OCI-LY7 (cell line): ENCODE measurements around the gene CDYL. TPM values are rescaled to one million over a fixed set of nuclear protein-coding genes. Genes with fewer than 3 reads are reported as not detected.

Experiments used
- BruUV-seq: library from RNA; stranded (reverse); fragments of 400-500 nt; replicated peaks from 2 replicates; lab custom pipeline; 2021; lab: Mats Ljungman, UMichigan
- CTCF ChIA-PET: fragments of 300-600 bp; sonication (Branson Sonifier 250); formaldehyde crosslinking; loops from one replicate; lab custom pipeline; 2022; ENCODE audit warnings: antibody characterized with exemption; ENCODE audit not compliant: unreplicated experiment; lab: Charles Lee
- POLR2A ChIA-PET: fragments of 300-600 bp; sonication (Branson Sonifier 250); formaldehyde crosslinking; loops from one replicate; lab custom pipeline; 2022; ENCODE audit warnings: antibody characterized with exemption; lab: Charles Lee
- DNase-seq: peaks from one replicate; pipeline ENCODE4 v3.0.0-alpha.2; 2015; ENCODE audit warnings: low spot score
- H2AFZ ChIP-seq: fragments of 200-600 bp; sonication (generic), shearing (Covaris generic); 2 replicates; pipeline ENCODE4 v1.6.1; 2014; ENCODE audit warnings: mild to moderate bottlenecking, antibody characterized with exemption, low read length, moderate library complexity
- H3K27ac ChIP-seq: fragments of 200-600 bp; sonication (generic); 2 replicates; pipeline ENCODE4 v1.5.1; 2014; ENCODE audit warnings: mixed run types, low read depth, mild to moderate bottlenecking, moderate library complexity, low read length, inconsistent platforms; ENCODE audit not compliant: poor library complexity, severe bottlenecking
- H3K36me3 ChIP-seq: fragments of 200-600 bp; sonication (generic); 2 replicates; pipeline ENCODE4 v1.6.1; 2014; ENCODE audit warnings: mild to moderate bottlenecking, antibody characterized with exemption, low read length, moderate library complexity, mixed read lengths; ENCODE audit not compliant: insufficient read depth
- H3K4me1 ChIP-seq: fragments of 200-600 bp; sonication (generic); 2 replicates; pipeline ENCODE4 v1.5.1; 2014; ENCODE audit warnings: mild to moderate bottlenecking, low read length; ENCODE audit not compliant: insufficient read depth, poor library complexity, severe bottlenecking
- H3K4me2 ChIP-seq: fragments of 200-600 bp; sonication (generic); 2 replicates; pipeline ENCODE4 v1.6.1; 2014; ENCODE audit warnings: mild to moderate bottlenecking, low read length
- H3K4me3 ChIP-seq: fragments of 200-600 bp; sonication (generic); 2 replicates; pipeline ENCODE4 v1.5.1; 2014; ENCODE audit warnings: mild to moderate bottlenecking, low read depth, low read length; ENCODE audit not compliant: poor library complexity, severe bottlenecking
- H3K79me2 ChIP-seq: fragments of 200-600 bp; sonication (generic); 2 replicates; pipeline ENCODE4 v1.6.1; 2016; ENCODE audit warnings: low read depth, mild to moderate bottlenecking, low read length, moderate library complexity, mixed read lengths; ENCODE audit not compliant: insufficient read depth
- H3K9me2 ChIP-seq: fragments of 200-600 bp; sonication (generic); 2 replicates; pipeline ENCODE4 v1.6.1; 2016; ENCODE audit warnings: mild to moderate bottlenecking, low read length, mixed read lengths; ENCODE audit not compliant: insufficient read depth
- H3K9me3 ChIP-seq: fragments of 200-600 bp; sonication (generic); 2 replicates; pipeline ENCODE4 v1.6.1; 2014; ENCODE audit warnings: mild to moderate bottlenecking, mixed run types, low read length, mixed read lengths
- H4K20me1 ChIP-seq: fragments of 200-600 bp; sonication (generic); 2 replicates; pipeline ENCODE4 v1.6.1; 2014; ENCODE audit warnings: mild to moderate bottlenecking, antibody characterized with exemption, low read length, moderate library complexity, mixed read lengths; ENCODE audit not compliant: insufficient read depth
- CTCF ChIP-seq: fragments of 200-600 bp; sonication (generic); conservative IDR thresholded peaks from 2 replicates; pipeline ENCODE4 v1.5.1; 2014; ENCODE audit warnings: mild to moderate bottlenecking, antibody characterized with exemption, low read length, moderate library complexity, mixed read lengths
- EZH2phosphoT487 ChIP-seq: fragments of 200-600 bp; sonication (generic); IDR thresholded peaks from 2 replicates; pipeline ENCODE4 v1.6.1; 2018; ENCODE audit warnings: low read depth, borderline replicate concordance, mild to moderate bottlenecking, mixed run types, antibody characterized with exemption, low read length, moderate library complexity, mixed read lengths
- intact Hi-C: fragments of 100-400 bp; cut with micrococcal nuclease; formaldehyde crosslinking; loops from one replicate; pipeline ENCODE4 v1.10.0; 2022; ENCODE audit not compliant: unreplicated experiment
- total RNA-seq, 2 experiments: library from RNA; depleted of rRNA in 1 of 2; stranded (reverse); fragments of >200 nt in 1 of 2; shearing (Covaris generic) in 1 of 2; gene quantifications; 2 replicates each; pipeline ENCODE4 v1.2.3, GENCODE V29; 2014 to 2022

The CDYL gene
- total RNA-seq, 2 experiments from 2014 or later: 33.6 to 76.4 TPM

DNA sequence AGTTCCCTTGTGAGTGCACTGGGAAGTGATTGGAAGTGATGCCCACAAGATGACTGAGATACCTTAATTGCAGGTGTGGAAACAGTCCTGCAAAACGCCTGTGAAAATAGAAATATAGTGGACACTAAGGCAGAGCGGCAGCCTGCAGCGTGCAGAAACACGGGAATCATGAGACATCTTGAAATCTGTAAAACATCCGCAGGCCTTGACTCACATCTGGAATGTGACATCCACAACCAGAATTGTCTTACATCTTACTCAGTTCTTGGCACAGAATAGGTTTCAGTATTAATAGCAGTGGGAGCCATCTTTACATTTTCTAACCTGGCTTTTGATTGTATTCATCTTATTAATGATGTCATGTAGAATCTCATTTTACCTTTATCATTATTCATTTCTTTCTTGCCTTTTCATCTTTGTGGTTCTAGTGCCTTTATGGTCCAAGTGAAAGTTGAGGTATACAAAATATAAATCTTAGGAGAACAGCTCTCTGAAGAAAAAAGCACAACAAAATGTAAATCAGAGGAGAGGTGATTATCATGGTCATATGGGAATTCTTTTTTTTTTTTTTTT lies 44.6 kb downstream of the CDYL start:
- Histone ChIP-seq H3K9me2 (no peaks in the 10 kb centered on the region), H2AFZ (no peak overlapping the region), H3K36me3 (no peaks in the 10 kb centered on the region), H3K4me1 (no peaks in the 10 kb centered on the region), H4K20me1 (peaks cover 13% of the 10 kb centered on the region; the same call in 1 of the 2 replicates), H3K27ac (no peak overlapping the region), H3K4me2 (no peak overlapping the region), H3K79me2 (peaks cover 47% of the 10 kb centered on the region), H3K4me3 (no peak overlapping the region), H3K9me3 (no peaks in the 10 kb centered on the region)
- TF ChIP-seq EZH2phosphoT487 (no peak), CTCF (no peak)
- ChIA-PET CTCF (no interaction called here), POLR2A (interaction anchor here (0.5 to 2.3 kb wide), 3 partner anchors 9 to 87 kb away, joined by 3 to 8 read pairs (median 3); no protein-coding TSS in a partner anchor)
- BruUV-seq: no TSS peak
- DNase-seq: no peak
- intact Hi-C loops: no loop called here

DNA sequence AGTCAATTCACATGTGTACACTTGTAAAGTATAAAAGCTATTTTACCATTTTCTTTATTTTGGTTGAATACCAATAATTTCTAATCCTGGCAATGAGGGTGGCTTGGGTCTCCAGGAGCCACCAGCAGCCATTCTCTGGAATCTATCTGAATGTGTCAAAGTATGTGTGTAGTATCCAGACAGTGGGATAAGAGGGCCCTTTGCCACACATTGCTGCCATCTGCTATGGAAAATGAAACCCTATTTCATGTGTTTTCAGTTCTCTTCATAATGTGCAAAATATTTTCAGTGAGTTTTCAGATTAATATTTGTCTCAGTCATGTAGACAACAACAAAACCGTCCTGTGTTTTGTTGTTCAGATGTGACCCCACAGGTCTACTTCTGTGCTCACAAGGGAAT lies 46.3 kb downstream of the CDYL start:
- Histone ChIP-seq H3K4me1 (no peaks in the 10 kb centered on the region), H3K79me2 (peaks cover 42% of the 10 kb centered on the region), H3K36me3 (no peaks in the 10 kb centered on the region), H2AFZ (no peak overlapping the region), H3K9me2 (no peaks in the 10 kb centered on the region), H4K20me1 (peaks cover 13% of the 10 kb centered on the region; the same call in 1 of the 2 replicates), H3K9me3 (peaks cover 10% of the 10 kb centered on the region; the same call in 1 of the 2 replicates), H3K4me3 (no peak overlapping the region), H3K27ac (no peak overlapping the region), H3K4me2 (no peak overlapping the region)
- no peak for TF ChIP-seq CTCF
- TF ChIP-seq EZH2phosphoT487: no peak
- intact Hi-C loops: no loop called here
- no peak for DNase-seq
- ChIA-PET CTCF (interaction anchor here (0.6 kb wide), 1 partner anchor 36 kb away, joined by 3 read pairs; no protein-coding TSS in a partner anchor), POLR2A (interaction anchor here (0.7 to 2.3 kb wide), 3 partner anchors 11 to 21 kb away, joined by 3 to 8 read pairs (median 3); no protein-coding TSS in a partner anchor)
- BruUV-seq: no TSS peak

DNA sequence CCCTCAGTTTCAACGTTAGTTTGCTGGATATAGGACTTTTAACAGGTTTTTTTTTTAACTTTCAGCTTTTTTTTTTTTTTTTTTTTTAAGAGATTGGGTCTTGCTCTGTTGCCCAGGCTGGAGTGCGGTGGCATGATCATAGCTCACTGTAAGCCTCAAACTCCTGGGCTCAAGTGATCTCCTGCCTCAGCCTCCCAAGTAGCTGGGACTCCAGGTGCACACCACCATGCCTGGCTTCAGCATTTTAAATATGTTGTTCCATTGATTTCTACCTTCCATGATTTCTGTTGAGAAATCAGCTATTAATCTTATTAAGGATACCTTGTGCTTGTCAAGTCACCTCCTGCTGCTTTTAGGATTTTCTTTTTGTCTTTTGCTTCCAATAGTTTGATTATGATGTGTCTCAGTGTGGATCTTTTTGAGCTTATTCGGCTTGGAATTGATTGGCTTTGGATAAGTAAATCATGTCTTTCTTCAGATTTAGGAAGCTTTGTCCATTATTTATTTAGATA lies 52.0 kb downstream of the CDYL start:
- H3K4me2 ChIP-seq: no peak overlapping the region
- TF ChIP-seq CTCF: no peak
- no peak for TF ChIP-seq EZH2phosphoT487
- H3K36me3 ChIP-seq: no peaks in the 10 kb centered on the region
- no peak overlapping the region for H3K4me3 ChIP-seq
- no peak overlapping the region for H3K27ac ChIP-seq
- H3K9me2 ChIP-seq: no peaks in the 10 kb centered on the region
- BruUV-seq: no TSS peak
- ChIA-PET POLR2A (interaction anchor here (0.5 to 2.2 kb wide), 8 partner anchors 13 to 1840 kb away, joined by 3 to 8 read pairs (median 4); no protein-coding TSS in a partner anchor), CTCF (no interaction called here)
- no peak for DNase-seq
- peaks cover 33% of the 10 kb centered on the region for H3K9me3 ChIP-seq
- H4K20me1 ChIP-seq: 0 out of 2 replicates have a peak, but pooled peaks cover 6% of the 10 kb centered on the region
- H3K4me1 ChIP-seq: no peaks in the 10 kb centered on the region
- peaks cover 47% of the 10 kb centered on the region; the same call in 1 of the 2 replicates for H3K79me2 ChIP-seq
- H2AFZ ChIP-seq: no peak overlapping the region
- intact Hi-C loops: no loop called here
